ENCODE data around the gene LHCGR.

The LHCGR gene
- 0 reads per million in 4 donors for total RNA-seq

GRCh38 chr2:48755473-48755872, at the start of gene LHCGR:
Gene LHCGR (minus strand): TSS chr2:48755724. CDS start chr2:48755671, 53 bp downstream.
- no peak for DNase-seq

DNA sequence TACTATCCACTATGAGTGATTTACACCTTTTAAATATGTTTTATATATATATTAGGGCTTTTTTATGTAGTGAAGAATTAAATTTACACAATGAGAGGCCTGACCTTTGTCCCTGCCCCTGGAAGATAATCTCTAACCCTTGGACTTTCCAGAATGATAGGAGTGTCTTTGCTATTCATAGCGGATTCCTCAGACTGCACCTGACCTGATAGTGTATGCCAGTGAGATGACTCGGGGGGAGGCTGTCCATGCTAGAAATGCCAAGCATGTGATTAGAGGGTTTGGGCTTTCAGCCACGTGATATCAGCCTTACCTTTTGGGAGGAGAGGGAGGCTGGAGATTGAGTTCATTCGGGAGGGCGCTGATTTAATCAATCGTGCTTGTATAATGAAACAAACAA, 44.1 kb upstream of the LHCGR start:
- no peak for DNase-seq

GRCh38 chr2:48795065-48795464, 39.5 kb upstream of the LHCGR start:
- no peak for DNase-seq

- DNase-seq = no peak
Measured at GRCh38 chr2:48793671-48794070, 38.1 kb upstream of the LHCGR start.

GRCh38 chr2:48792030-48792429, 36.5 kb upstream of the LHCGR start:
- no peak for DNase-seq

DNA sequence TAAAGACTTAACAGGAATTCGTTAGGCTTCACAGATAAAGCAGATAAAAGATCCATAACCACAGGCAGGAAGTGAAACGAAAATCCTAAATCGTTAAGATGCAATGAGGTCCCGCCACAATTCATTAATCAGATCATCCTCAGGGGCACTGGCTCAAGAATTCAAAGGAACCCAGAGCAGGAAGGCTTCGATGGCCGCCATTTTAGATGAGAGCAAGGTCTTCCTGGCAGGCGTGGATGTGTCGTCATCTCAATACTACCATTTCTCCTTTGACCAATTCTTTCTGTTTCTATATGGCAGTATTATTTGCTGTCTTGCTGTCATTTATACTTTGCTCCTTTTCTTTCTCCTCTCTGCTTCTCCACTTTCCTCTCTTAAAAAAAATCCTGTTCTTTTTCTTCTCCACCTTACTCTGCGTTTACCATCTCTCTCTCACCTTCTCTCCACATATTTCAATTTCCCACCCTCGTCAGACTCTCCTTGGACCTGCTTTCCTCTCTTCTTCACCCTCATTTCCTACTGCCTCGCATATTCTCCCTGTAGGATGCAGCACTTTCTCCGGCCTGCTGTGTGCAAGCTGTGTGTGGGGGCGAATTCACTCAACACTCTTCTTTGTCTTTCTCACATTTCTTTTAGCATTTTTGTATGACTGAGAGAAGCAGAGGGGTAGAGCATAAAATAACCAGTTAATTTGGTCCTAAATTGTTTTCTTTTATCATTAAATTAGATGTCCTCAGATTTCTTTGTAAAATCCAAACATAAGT, 35.1 kb upstream of the LHCGR start:
- no peak for DNase-seq

- no peak for DNase-seq
Measured at GRCh38 chr2:48787580-48787979, 32.1 kb upstream of the LHCGR start.

DNA sequence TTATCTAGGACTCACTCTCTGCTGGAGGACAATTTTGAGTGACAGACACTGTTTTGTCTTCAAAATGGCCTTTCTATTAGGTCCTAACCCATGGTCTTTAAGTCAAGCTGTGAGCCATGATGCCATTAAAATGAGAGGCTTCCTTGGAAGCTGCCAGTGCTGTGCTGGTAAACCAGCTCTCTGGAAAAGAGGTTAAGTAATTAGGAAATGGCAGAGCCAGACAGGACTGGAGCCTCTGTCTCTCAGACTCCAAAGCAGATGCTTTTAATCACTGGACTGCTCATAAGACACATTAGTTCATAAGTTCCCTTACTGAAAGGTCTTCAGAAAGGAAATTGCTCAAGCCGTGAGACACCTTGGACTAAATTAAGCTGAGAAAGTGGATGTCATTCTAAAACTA, 25.8 kb upstream of the LHCGR start:
- no peak for DNase-seq

- DNase-seq = no peak
Measured at GRCh38 chr2:48779019-48779716, 23.6 kb upstream of the LHCGR start.

DNA sequence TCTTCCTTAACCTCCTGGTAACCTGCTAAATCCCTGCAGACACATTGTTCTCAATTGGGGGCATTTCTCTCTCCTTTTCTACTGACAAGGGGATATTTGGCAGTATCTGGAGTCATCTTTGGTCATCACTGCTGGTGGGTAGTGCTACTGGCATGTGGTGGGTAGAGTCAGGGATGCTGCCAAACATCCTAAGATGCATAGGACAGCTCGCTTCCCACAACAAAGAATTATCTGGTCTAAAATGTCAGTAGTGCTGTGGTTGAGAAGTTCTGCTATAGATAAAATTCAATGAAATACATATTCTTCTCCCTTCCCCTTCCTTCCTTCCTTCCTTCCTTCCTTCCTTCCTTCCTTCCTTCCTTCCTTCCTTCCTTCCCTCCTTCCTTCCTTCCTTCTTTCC, 18.7 kb upstream of the LHCGR start:
- no peak for DNase-seq

DNA sequence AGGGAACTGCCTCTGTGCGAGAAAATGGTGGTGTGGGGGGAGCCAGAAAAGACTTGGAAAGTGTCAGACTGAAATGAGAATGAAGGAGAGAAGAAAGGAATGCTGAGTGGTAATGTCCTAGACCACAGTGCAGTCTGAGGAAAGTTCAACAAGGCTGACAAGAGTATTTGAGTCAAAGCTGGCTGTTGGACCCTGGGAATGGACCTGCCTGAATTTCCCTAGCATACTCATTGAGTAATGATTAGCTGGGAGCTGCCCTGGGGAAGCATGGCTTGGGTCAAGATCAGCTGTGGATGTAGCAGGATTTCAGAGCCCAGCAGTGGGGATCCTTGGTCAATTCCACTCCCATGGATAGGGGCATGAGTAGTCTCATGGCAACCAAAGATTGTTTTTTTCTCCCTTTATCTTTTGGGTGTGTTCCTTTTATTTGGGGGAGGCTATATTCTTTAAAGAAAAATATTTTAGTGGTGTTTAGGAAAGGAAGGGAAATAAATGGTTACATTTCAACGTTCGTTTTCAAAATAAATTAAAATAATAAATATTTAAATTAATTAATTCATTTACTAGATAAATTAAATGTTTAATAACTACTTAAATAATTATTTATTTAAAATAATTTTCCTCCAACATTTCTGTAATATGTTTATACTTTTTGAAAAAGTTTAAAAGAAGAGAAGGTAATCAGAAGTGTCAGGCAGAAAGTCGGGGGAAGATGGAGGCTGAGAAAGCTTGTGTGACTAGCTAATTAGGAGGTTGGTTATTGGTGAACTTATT, 15.9 kb upstream of the LHCGR start:
- DNase-seq = no peak

GRCh38 chr2:48770181-48770580, 14.7 kb upstream of the LHCGR start:
- no peak for DNase-seq

- no peak for DNase-seq
Measured at GRCh38 chr2:48768669-48769068, 13.1 kb upstream of the LHCGR start.

- DNase-seq = no peak
Measured at GRCh38 chr2:48767330-48767729, 11.8 kb upstream of the LHCGR start.

- DNase-seq = no peak
Measured at GRCh38 chr2:48760826-48761225, 5.3 kb upstream of the LHCGR start.

- no peak for DNase-seq
Measured at GRCh38 chr2:48759682-48760081, 4.2 kb upstream of the LHCGR start.

DNA sequence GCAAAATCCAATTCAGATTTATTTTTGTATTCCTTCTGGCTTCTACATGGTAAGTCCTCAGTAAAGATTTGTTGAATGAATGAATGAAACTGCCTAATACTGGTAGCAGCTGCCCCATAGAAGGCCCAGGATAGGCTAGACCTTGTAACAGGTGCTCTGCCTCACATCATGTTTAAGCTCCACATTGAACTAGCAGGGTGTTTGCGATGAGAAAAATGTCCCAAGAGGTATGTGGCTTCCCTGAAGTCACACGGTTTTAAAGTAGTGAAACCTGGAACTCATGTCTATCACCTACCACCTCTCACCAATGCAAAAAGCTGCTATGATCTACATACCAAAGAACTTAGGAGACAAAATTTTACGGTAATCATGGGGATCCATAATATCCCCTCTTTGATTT, 765 bp upstream of the LHCGR start:
- no peak for DNase-seq

DNA sequence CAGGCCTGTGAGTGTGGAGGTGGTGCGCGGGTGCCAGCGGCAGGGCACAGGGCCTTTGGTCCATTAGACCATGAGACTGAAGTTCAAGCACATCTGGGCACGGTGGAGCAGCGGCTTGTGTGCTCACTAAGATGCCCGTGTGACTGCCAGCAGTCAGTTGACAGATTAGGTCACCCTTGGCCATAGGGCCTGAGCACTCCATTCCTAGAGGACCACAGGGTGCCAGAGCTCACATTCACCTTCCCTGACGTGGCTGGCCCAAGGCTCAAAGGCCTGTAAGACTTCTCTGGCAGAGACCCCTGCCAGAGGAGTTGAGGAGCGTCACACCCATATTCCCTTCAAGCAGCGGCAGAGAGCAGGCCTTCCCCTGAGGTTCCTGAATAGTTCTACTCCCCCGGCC, 650 bp downstream of the LHCGR start:
- DNase-seq = no peak

GRCh38 chr2:48753228-48753627, 2.3 kb downstream of the LHCGR start:
- no peak for DNase-seq

DNA sequence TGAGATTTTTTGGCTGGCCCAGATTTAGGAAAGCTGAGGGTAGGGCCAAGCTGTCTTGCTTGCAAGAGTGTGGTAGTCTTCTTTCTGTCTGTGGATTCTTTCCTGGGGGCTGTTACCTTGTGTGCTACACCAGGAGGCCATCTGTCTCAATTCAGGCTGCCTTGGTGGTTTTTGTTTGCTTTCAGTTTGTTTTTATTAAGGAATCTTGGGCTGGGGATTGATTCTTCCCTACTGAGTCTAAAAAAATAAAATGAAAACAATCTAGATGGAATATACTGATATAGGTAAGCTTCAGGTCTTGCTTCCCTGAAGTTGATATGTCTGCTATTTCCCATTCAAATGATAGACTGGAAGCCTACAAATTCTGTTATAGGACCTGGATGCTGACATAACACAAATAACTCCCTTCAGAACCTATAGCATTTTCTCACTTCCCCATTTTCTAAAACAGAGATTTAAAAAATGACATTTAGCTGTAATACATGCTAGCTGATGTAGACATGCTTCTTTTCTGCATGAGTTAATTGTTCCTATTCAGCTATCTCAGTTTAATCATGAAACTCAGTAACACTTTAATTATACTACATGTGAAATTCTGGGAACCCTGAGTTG, 5.3 kb downstream of the LHCGR start:
- DNase-seq = no peak

DNA sequence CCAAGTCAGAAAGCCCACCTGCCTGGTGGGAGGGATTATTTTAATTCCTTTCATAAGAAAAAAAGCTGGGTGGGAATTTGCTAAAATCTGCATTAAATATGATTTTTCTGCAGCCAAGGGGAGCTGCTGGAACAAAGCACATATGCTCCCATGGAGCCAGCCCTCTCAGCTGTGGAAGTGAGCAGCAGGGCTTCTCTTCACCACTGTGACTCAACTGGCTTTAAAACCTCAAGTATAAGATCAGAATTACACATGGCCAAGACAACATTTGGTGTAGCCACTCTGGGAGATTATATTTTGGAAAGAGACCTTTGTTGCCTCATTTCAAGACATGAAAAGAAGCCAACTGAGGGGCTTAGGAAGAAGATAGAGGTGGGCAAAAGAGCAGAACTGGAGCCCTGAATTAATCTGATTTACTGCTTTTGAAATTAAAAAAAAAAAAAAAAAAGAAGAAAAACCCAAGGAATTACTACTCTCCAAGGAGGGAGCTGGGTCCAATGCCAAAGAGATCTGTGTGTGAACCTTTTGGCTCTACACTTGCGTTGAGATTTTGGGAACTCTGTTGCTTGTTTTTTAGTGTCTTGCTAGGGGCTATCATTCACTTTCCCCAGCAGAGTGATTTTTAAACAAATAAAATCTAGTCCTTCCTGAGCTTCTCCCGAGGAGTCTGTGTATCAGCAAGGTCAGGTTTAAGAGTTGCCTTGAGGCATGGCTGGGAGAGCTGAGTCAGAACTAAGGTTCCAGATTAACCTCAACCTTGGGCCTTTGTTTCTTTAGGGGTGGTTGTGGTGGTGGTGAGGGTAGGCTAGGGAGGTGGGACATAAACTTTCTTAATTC, 6.0 kb downstream of the LHCGR start:
- no peak for DNase-seq

- no peak for DNase-seq
Measured at GRCh38 chr2:48747319-48747718, 8.2 kb downstream of the LHCGR start.
